Tibial nerve (tissue), 3 donors: ENCODE data around the gene ACAA1.

Experiments used
- POLR2A ChIP-seq, 2 donors: fragments of 450-650 bp; IDR thresholded peaks; one replicate each; pipeline ENCODE4 v1.6.1; 2017; ENCODE audit warnings: antibody characterized with exemption in 2 of 2, mild to moderate bottlenecking in 2 of 2, moderate library complexity in 2 of 2
- TF ChIP-seq, protein P1 (sequence below), 5 experiments: fragments of 200-600 bp in 3 of 5; fragments of 450-650 bp in 2 of 5; sonication (generic) in 3 of 5; IDR thresholded peaks; one replicate each; pipeline ENCODE4 v1.5.1; 2016 to 2019; ENCODE audit warnings: antibody characterized with exemption in 5 of 5, mild to moderate bottlenecking in 3 of 5, moderate library complexity in 2 of 5

DNA sequence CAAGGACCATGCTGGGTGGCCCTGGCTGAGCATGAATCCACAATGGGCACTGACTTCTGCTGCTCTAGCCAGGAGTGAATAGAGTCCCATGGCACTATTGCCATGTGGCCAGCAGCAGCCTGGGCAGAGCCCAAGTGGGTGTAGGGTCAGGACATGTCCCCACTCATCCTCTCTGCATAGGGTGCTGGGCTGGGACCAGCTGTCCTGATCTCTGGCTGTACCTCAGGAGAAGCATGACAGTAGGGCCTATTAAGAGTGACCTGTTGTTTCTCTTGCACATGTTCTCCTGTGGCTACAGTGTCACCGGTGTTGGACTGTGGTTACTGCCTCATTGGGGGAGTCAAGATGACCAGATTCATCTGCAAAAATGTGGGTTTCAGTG lies 51.0 kb downstream of the ACAA1 start:
- TF ChIP-seq POLR2A (IDR thresholded peaks at IDR 0.05): no peak
- TF ChIP-seq, protein P1, sequence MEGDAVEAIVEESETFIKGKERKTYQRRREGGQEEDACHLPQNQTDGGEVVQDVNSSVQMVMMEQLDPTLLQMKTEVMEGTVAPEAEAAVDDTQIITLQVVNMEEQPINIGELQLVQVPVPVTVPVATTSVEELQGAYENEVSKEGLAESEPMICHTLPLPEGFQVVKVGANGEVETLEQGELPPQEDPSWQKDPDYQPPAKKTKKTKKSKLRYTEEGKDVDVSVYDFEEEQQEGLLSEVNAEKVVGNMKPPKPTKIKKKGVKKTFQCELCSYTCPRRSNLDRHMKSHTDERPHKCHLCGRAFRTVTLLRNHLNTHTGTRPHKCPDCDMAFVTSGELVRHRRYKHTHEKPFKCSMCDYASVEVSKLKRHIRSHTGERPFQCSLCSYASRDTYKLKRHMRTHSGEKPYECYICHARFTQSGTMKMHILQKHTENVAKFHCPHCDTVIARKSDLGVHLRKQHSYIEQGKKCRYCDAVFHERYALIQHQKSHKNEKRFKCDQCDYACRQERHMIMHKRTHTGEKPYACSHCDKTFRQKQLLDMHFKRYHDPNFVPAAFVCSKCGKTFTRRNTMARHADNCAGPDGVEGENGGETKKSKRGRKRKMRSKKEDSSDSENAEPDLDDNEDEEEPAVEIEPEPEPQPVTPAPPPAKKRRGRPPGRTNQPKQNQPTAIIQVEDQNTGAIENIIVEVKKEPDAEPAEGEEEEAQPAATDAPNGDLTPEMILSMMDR (IDR thresholded peaks at IDR 0.05): no peak
